ENCODE measurements around the gene FAM200B. TPM values are rescaled to one million over a fixed set of nuclear protein-coding genes. Genes with fewer than 3 reads are reported as not detected.

The FAM200B gene
- total RNA-seq, 1 donor from 2014 or later, result 28.5 TPM

DNA sequence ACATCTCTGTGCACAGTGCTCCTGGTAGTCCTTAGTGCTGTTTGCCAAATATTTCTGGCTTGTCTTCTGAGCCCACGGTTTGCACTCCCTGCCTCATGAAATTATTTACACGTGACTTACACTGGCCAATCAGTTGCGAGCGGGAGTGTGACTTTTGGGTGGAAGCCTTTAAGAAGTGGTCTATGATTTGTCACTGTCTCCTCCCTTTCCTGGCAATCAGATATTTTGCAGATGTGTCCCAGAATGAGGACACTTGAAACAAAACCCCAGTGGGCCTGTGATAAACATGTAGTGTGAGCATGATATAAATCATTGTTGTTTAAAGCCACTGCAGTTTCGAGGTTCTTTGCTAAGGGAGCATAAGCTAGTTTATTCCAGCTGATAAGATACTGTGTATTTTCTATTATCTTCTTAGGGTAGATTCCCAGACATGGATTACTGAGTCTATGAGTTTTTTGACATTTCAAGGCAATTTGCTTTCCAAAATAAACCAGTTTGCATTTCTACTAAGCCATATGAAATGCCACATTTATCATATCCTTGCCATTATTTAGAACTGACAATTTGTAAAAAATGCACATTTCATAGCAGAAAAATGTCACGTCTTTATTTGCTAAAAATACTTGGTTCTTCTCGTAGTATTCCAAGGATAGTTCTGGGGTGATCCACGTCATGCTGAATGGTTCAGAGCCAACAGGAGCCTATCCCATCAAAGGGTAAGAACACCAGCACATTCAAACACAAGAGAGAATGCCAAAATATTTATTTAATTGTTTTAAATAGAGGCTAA, 33.2 kb downstream of the FAM200B start:
- TF ChIP-seq, protein P1, sequence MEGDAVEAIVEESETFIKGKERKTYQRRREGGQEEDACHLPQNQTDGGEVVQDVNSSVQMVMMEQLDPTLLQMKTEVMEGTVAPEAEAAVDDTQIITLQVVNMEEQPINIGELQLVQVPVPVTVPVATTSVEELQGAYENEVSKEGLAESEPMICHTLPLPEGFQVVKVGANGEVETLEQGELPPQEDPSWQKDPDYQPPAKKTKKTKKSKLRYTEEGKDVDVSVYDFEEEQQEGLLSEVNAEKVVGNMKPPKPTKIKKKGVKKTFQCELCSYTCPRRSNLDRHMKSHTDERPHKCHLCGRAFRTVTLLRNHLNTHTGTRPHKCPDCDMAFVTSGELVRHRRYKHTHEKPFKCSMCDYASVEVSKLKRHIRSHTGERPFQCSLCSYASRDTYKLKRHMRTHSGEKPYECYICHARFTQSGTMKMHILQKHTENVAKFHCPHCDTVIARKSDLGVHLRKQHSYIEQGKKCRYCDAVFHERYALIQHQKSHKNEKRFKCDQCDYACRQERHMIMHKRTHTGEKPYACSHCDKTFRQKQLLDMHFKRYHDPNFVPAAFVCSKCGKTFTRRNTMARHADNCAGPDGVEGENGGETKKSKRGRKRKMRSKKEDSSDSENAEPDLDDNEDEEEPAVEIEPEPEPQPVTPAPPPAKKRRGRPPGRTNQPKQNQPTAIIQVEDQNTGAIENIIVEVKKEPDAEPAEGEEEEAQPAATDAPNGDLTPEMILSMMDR (conservative IDR thresholded peaks at IDR 0.05; ENCODE audit: low read depth, low read length), result no peak
- DNase-seq (ENCODE audit: low read depth), result no peak
- no peak overlapping the region for H3K4me3 ChIP-seq (ENCODE audit: low read depth, low read length)

DNA sequence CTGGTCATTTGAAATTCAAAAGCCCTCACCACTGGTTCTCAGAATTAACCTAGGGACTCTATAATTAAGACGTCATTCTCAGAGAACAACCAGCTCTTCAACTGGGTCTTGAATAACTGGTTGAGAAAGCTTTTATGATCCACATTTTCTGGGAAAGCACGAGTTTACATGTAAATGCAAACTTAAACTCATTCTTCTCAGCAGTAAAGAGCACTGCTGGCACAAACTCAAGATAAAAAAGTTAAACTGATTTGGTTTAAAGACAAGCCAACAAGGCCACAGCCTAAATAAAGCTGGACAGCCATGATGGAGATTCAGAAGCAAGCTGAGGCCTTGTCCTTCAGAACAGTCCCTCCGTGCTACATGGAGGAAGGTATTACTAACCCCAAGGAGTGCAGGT, 34.5 kb downstream of the FAM200B start:
- DNase-seq (ENCODE audit: low read depth), result no peak
- H3K4me3 ChIP-seq (ENCODE audit: low read depth, low read length), result no peak overlapping the region
- TF ChIP-seq, protein P1 (conservative IDR thresholded peaks at IDR 0.05; ENCODE audit: low read depth, low read length), result no peak

DNA sequence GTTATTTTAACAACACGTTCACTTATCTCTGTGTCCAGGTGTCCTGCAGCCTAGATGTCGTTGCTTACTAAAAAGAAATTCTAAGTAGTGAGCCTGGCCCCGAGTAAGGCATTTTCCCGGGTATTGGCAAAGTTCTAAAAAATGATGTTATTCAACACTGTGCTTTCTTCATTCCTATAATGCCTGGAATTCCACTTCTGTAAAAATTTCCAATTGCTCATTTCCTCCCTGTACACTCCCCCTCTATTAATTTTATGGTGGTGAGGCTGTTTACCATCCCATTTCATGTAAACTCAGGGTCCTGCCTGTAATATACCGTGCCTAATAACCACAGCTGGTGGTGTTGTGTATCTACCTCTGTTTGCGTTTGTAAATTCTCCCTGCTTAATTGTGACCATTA, 35.5 kb downstream of the FAM200B start:
- DNase-seq (ENCODE audit: low read depth), result no peak
- TF ChIP-seq, protein P1 (conservative IDR thresholded peaks at IDR 0.05; ENCODE audit: low read depth, low read length), result no peak

DNA sequence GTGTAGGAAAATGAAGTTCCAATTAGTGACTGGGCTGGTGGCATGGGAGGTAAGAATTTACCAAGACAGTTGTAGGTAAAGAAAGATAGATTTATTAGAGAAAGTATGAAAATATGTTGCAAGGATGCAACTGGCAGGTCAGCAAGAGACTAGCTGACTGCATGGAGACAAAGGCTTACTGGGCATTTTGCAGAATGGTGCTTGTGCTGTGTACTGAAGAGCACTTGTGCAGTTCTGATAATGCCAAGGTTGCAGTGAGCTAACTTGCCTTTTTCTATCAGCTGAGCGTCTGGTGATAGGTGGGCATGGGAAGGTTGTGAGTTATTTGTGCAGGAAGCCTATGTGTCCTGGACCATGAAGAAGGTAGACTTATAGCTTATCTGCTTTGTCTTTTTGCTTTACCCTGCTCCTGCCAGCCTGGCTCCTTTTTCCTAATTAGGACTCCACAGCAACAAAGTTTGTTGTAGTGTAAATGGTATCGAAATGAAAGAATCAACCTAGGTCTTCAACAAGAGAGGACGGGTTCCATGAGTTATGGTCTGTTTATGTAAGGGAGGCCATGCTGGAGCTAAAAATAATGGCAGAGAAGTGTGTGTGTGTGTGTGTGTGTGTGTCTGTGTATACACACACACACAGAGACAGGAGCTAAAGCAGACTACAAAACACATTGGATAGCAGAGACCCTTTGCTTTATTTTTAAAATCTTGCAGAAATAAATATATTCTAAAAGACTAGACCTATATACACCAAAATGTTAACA, 36.2 kb downstream of the FAM200B start:
- no peak for DNase-seq (ENCODE audit: low read depth)
- no peak overlapping the region for H3K4me3 ChIP-seq (ENCODE audit: low read depth, low read length)
- TF ChIP-seq, protein P1 (conservative IDR thresholded peaks at IDR 0.05; ENCODE audit: low read depth, low read length), result no peak

More for the DNA sequence above, 35.5 kb downstream of the FAM200B start:
- no peak overlapping the region for H3K4me3 ChIP-seq (ENCODE audit: low read depth, low read length)

DNA sequence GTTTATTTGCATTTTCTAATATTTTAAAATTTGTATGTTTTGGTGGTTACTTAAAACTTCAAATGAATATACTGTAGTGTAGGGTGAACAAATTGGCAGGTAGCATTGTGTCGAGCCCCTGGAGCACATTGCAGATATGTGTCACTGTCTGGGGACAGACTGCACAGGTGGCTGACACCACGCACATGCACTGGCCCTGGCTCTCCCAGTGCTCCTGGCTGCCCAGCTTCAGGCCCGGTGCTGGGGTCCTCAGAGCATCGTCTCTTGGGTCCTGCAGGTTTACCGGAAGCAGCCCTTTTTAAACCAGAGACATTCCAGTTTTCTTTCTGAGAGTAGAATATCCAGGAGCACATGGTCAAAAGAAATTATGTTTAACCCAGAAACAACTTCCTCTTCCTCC, 36.8 kb downstream of the FAM200B start:
- no peak overlapping the region for H3K4me3 ChIP-seq (ENCODE audit: low read depth, low read length)
- TF ChIP-seq, protein P1 (conservative IDR thresholded peaks at IDR 0.05; ENCODE audit: low read depth, low read length), result no peak
- DNase-seq (ENCODE audit: low read depth), result no peak

DNA sequence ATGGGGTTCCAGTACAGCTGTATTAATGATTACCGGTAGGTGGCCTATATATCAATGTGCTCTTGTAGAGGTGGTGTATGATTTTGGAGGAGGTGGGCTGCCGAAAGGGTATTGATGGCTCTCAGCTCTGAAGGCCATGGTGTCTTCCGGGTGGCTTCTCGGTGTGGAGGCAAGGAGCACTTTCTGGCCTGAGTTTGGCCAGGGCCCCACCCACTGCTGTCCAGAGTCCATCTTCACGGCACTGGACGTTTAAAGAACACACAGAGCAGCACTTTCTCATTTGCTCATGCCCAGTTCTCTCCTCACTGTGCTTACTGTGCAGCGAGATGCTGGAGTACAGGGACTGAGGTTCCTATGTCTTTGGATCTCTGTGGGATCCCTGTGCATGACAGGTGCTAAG, 37.3 kb downstream of the FAM200B start:
- DNase-seq (ENCODE audit: low read depth), result no peak
- H3K4me3 ChIP-seq (ENCODE audit: low read depth, low read length), result no peak overlapping the region
- TF ChIP-seq, protein P1 (conservative IDR thresholded peaks at IDR 0.05; ENCODE audit: low read depth, low read length), result no peak

Measured in epithelial cell of proximal tubule (primary cell).